ENCODE results near the gene KRTAP12-3.
"Not testable (repeated sequence)": the region's sequence is repeated elsewhere in the genome, so short reads cannot be mapped to it uniquely, and the experiment has no call there.

DNA sequence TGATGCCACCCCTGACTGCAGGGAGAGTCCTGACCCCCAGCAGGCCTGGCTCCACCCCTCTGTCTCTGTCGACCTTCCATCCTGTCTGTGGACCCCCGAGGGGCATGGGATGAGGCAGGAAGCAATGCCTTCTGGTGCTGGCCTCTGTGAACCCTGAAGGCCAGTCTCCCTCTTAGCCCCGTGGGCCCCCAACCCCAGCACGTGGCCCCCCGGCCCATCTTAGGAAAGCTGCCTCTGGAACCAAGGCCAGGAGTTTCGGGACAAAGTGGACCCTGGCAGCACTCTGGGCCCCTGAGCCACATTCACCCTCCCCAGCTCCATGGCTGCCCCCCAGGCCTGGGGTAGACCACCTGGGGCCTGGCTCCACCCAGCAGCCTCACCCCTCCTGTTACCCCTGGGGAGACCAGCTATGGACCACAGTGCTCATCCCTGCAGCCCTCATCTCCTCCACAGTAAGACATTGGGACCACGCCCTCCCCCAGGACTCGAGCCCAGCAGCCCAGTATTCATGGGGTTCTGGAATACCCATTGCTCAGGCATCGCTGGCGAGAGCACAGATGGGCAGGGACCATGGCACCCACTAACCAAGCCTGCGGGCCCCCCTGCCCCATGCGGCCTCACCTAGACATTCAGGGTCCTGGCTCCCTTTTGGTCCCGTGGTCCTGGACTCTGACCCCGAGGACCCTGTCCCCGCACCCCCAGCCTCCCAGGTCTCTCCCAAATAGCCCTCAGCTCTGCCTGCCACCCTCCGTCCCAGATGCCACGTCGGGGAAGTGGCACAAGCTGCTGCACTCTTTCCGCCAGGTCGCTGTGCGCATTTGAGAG lies 19.0 kb upstream of the KRTAP12-3 start:
- TF ChIP-seq, protein P1, sequence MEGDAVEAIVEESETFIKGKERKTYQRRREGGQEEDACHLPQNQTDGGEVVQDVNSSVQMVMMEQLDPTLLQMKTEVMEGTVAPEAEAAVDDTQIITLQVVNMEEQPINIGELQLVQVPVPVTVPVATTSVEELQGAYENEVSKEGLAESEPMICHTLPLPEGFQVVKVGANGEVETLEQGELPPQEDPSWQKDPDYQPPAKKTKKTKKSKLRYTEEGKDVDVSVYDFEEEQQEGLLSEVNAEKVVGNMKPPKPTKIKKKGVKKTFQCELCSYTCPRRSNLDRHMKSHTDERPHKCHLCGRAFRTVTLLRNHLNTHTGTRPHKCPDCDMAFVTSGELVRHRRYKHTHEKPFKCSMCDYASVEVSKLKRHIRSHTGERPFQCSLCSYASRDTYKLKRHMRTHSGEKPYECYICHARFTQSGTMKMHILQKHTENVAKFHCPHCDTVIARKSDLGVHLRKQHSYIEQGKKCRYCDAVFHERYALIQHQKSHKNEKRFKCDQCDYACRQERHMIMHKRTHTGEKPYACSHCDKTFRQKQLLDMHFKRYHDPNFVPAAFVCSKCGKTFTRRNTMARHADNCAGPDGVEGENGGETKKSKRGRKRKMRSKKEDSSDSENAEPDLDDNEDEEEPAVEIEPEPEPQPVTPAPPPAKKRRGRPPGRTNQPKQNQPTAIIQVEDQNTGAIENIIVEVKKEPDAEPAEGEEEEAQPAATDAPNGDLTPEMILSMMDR (IDR thresholded peaks at IDR 0.05) = not testable (repeated sequence)
- TF ChIP-seq POLR2A, EP300 (IDR thresholded peaks at IDR 0.05): not testable (repeated sequence)

Data from tibial nerve (tissue), 4 donors.